Adipocyte (in vitro differentiated cells): Measurements from ENCODE around the gene PGAP2.

Experiments used
- DNase-seq: peaks from one replicate; pipeline ENCODE4 v3.0.0-alpha.2; 2015; ENCODE audit warnings: low read depth
- H3K27me3 ChIP-seq: replicated peaks from 2 replicates; pipeline ENCODE4 v1.7.0; 2013; ENCODE audit warnings: mild to moderate bottlenecking, low read length, moderate library complexity; ENCODE audit not compliant: control insufficient read depth, insufficient read depth
- H3K36me3 ChIP-seq: 2 replicates; pipeline ENCODE4 v1.7.0; 2013; ENCODE audit warnings: low read length, mild to moderate bottlenecking, moderate library complexity; ENCODE audit not compliant: control insufficient read depth, insufficient read depth, severe bottlenecking
- H3K4me1 ChIP-seq: 2 replicates; pipeline ENCODE4 v1.7.0; 2013; ENCODE audit warnings: mild to moderate bottlenecking, low read length, moderate library complexity; ENCODE audit not compliant: control insufficient read depth, insufficient read depth
- H3K4me3 ChIP-seq: 2 replicates; pipeline ENCODE4 v1.7.0; 2013; ENCODE audit warnings: mild to moderate bottlenecking, low read length, moderate library complexity
- H3K9ac ChIP-seq: 2 replicates; pipeline ENCODE4 v1.7.0; 2013; ENCODE audit warnings: mild to moderate bottlenecking, low read length, moderate library complexity
- H3K9me3 ChIP-seq: 2 replicates; pipeline ENCODE4 v1.7.0; 2013; ENCODE audit warnings: mild to moderate bottlenecking, low read length, moderate library complexity; ENCODE audit not compliant: control insufficient read depth

The PGAP2 gene

DNA sequence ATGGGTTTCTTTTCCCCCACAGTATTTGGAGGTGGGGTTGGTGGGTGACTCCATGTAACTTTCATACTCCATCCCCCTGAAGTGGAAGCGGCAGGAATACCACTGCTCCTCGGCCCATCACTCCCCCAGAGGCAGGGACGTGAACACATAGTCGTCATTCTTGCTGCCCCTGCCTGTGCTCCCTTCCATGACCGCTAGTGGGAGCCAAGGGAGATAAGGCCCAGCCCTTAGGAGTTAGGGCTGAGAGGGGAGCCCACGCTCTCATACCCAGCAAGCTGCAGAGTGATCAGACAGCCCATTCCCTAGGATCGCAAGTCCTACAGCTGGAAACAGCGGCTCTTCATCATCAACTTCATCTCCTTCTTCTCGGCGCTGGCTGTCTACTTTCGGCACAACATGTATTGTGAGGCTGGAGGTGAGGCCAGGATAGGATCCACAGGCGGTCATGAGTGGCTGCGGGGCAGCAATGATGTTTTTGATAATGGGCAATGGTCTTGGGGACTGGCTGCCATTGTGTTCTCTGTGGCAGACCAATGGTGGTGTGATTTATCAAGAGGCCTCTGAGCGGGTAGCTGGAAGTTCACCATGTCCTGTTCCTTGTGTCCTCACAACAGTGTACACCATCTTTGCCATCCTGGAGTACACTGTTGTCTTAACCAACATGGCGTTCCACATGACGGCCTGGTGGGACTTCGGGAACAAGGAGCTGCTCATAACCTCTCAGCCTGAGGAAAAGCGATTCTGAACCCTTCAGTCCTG lies 16.5 kb downstream of the PGAP2 start:
- H3K9me3 ChIP-seq: no peaks in the 10 kb centered on the region
- no peaks in the 10 kb centered on the region for H3K27me3 ChIP-seq
- H3K4me3 ChIP-seq: no peak overlapping the region
- H3K4me1 ChIP-seq: peaks cover 7% of the 10 kb centered on the region
- H3K36me3 ChIP-seq: peaks cover 21% of the 10 kb centered on the region
- no peak for DNase-seq
- H3K9ac ChIP-seq: no peak overlapping the region

DNA sequence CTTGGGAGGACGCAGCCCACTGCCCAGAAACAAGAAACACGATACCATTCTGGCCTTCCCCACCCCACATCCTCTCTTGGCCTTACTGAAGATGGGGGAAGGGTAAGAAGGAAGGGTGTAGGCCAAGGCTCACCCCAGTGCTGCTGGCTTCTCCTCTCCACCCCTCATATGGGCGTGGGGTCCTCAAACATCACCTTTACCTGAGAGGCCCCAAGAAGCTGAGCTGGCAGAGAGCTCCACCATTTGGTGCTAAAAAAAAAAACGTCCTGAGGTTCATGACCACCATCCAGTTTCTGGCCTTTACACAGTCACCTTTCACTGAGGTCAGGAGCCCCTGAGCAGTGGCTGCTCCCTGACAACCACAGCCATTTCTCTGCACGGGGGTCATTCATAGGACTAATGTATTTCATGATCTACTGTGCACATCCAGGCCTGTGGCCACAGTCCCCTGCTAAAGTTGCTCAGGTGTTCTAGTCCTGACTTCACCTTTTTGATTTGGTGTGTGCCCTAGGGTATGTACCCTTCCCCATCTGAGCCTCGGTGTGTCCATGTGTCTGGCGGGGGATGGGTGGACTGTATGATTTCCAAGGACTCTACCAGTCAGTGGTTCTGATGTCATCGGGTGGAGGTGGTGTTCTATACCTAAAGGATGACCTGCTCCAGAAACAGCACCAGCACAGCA lies 17.3 kb downstream of the PGAP2 start:
- DNase-seq: no peak
- no peak overlapping the region for H3K9ac ChIP-seq
- no peak overlapping the region for H3K4me3 ChIP-seq
- peaks cover 26% of the 10 kb centered on the region for H3K36me3 ChIP-seq
- H3K27me3 ChIP-seq: no peaks in the 10 kb centered on the region
- no peaks in the 10 kb centered on the region for H3K9me3 ChIP-seq
- H3K4me1 ChIP-seq: peaks cover 7% of the 10 kb centered on the region

- Histone ChIP-seq H3K9ac (no peak overlapping the region), H3K9me3 (no peaks in the 10 kb centered on the region), H3K27me3 (no peaks in the 10 kb centered on the region), H3K4me3 (no peak overlapping the region), H3K36me3 (peaks cover 26% of the 10 kb centered on the region), H3K4me1 (peaks cover 7% of the 10 kb centered on the region)
- DNase-seq: no peak
These were observed 18.4 kb downstream of the PGAP2 start for GRCh38 chr11:3826721-3827120.

DNA sequence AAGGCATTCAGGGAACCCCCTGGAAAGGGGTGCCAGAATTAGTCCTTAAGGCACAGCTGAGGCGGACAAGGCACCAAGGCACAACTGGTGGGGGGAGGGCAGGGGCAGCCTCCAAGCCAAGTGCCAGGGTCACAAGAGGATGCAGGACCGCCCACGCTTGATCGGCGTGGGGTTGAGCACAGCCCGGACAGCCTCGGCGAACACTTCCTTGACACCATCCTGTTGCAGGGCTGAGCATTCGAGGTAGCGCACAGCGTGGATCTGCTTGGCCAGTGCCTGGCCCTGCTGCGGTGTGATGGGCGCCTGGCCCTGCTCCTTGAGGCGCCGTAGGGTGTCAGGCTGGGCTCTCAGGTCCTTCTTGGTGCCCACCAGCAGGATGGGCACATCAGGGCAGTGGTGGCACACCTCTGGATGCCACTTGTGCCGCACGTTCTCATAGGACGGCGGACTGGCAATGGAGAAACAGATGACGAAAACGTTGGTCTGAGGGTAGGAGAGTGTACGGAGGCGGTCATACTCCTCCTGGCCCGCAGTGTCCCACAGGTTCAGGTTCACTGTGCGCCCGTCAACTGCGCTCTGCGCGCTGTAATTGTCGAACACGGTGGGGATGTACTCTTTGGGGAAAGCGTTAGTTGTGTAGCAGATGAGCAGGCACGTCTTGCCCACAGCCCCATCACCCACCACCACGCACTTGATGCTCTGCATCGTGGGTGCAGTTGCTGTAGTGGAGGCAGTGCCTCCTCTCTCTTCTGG lies 19.2 kb downstream of the PGAP2 start:
- no peak overlapping the region for H3K9ac ChIP-seq
- H3K9me3 ChIP-seq: no peaks in the 10 kb centered on the region
- no peak for DNase-seq
- H3K4me3 ChIP-seq: no peak overlapping the region
- H3K27me3 ChIP-seq: no peaks in the 10 kb centered on the region
- peaks cover 26% of the 10 kb centered on the region for H3K36me3 ChIP-seq
- H3K4me1 ChIP-seq: peaks cover 7% of the 10 kb centered on the region

GRCh38 chr11:3830088-3830487 lies 21.7 kb downstream of the PGAP2 start:
- no peaks in the 10 kb centered on the region for H3K9me3 ChIP-seq
- no peaks in the 10 kb centered on the region for H3K27me3 ChIP-seq
- no peak overlapping the region for H3K4me3 ChIP-seq
- H3K36me3 ChIP-seq: peaks cover 37% of the 10 kb centered on the region
- H3K9ac ChIP-seq: no peak overlapping the region
- no peak for DNase-seq
- peaks cover 10% of the 10 kb centered on the region for H3K4me1 ChIP-seq

DNA sequence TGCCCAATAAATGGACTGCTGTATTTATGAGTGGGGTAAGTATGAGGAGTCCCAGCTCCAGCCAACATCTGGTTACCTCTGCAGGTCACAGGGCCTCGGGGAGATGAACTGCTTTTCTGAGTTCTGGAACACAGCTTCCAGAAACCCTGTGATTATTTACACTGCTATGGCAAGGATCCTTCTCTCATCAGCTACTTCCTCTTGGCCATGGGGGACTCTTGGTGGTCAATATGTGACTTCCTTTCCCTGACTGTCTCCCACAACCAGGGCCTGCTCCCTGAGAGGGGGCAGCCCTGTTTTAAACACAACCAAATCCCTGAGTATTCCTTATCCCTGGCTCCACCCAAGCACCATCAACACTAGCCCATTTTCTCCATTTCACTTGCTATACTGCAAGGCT lies 22.4 kb downstream of the PGAP2 start:
- no peak for DNase-seq
- H3K27me3 ChIP-seq: no peaks in the 10 kb centered on the region
- peaks cover 37% of the 10 kb centered on the region for H3K36me3 ChIP-seq
- H3K4me1 ChIP-seq: peaks cover 15% of the 10 kb centered on the region
- H3K9ac ChIP-seq: no peak overlapping the region
- no peak overlapping the region for H3K4me3 ChIP-seq
- no peaks in the 10 kb centered on the region for H3K9me3 ChIP-seq

DNA sequence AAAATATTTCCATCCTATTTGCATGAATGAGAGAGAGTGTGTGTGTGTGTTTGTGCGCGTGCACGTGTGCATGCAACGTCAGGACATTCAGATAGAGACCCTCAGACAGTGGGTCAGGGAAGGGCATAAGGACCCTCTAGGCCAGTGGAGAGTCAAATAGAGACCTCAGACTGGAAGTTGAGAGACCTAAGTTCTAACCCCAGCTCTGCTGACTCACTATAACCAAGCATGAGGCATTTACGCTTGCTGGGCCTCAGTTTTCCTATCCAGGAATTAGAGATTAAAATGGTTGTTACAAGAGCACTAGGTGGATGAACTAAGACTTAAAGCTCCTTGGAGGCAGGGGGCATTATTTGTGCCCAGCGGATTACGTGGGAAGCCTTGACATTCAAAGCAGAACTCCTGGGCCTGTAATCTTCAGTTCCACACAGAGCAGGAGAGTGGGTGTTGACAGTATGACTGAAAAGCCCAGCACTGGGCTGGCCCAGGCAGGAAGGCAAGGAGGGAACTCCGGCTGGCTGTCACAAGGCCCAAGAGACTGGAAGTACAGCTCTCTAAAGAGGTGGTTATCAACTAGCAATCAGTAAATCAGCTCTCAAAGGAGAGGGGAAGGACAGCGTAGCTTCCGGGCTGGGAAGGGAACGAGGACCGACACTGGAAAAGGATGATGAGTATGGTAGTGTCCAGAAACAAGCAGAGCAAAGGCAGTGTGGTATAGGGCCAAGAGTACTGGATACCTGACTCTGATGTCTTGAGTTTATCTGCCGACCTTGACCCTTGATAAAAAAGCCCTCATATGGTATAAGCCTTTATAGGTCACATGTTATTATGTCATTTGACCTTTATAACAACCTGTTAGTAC lies 23.2 kb downstream of the PGAP2 start:
- H3K4me3 ChIP-seq: no peak overlapping the region
- no peaks in the 10 kb centered on the region for H3K27me3 ChIP-seq
- H3K36me3 ChIP-seq: peaks cover 32% of the 10 kb centered on the region
- no peak overlapping the region for H3K9ac ChIP-seq
- peaks cover 15% of the 10 kb centered on the region for H3K4me1 ChIP-seq
- no peaks in the 10 kb centered on the region for H3K9me3 ChIP-seq
- DNase-seq: no peak

GRCh38 chr11:3832816-3833215 lies 24.5 kb downstream of the PGAP2 start:
- H3K9ac ChIP-seq: no peak overlapping the region

GRCh38 chr11:3833449-3833848 lies 25.1 kb downstream of the PGAP2 start:
- Histone ChIP-seq H3K9ac (no peak overlapping the region), H3K36me3 (peaks cover 18% of the 10 kb centered on the region)
- no peak for DNase-seq

More at GRCh38 chr11:3832816-3833215, 24.5 kb downstream of the PGAP2 start:
- Histone ChIP-seq H3K4me1 (peaks cover 23% of the 10 kb centered on the region), H3K36me3 (peaks cover 20% of the 10 kb centered on the region), H3K4me3 (no peak overlapping the region), H3K27me3 (no peaks in the 10 kb centered on the region), H3K9me3 (no peaks in the 10 kb centered on the region)
- DNase-seq: no peak

GRCh38 chr11:3834349-3834663 lies 25.9 kb downstream of the PGAP2 start:
- no peaks in the 10 kb centered on the region for H3K27me3 ChIP-seq
- peaks cover 29% of the 10 kb centered on the region for H3K4me1 ChIP-seq
- no peak for DNase-seq
- H3K36me3 ChIP-seq: peaks cover 18% of the 10 kb centered on the region
- H3K9ac ChIP-seq: no peak overlapping the region
- no peaks in the 10 kb centered on the region for H3K9me3 ChIP-seq
- no peak overlapping the region for H3K4me3 ChIP-seq

More at GRCh38 chr11:3833449-3833848, 25.1 kb downstream of the PGAP2 start:
- Histone ChIP-seq H3K9me3 (no peaks in the 10 kb centered on the region), H3K4me3 (no peak overlapping the region), H3K4me1 (peaks cover 25% of the 10 kb centered on the region), H3K27me3 (no peaks in the 10 kb centered on the region)
